ENCODE measurements around the gene GPC3.
A peak's percentile ranks its signal among the peaks of the same experiment; 100 is the strongest.

Gene GPC3

GRCh38 chrX:133676344-133677122 is 308.9 kb downstream of the GPC3 start:
- Histone ChIP-seq H3K27me3 (replicated peaks; ENCODE audit: control insufficient read depth, insufficient read depth, low read length) (no peaks in the 10 kb centered on the region), H3K36me3 (ENCODE audit: control insufficient read depth, insufficient read depth, low read length) (no peaks in the 10 kb centered on the region), H3K4me3 (replicated peaks; ENCODE audit: low read depth, low read length) (no peak overlapping the region)
- DNase-seq (ENCODE audit: extremely low read depth, insufficient read length) = no peak
- no peak for TF ChIP-seq CTCF (IDR thresholded peaks at IDR 0.05; ENCODE audit: insufficient read depth, low read length, poor library complexity, severe bottlenecking)

DNA sequence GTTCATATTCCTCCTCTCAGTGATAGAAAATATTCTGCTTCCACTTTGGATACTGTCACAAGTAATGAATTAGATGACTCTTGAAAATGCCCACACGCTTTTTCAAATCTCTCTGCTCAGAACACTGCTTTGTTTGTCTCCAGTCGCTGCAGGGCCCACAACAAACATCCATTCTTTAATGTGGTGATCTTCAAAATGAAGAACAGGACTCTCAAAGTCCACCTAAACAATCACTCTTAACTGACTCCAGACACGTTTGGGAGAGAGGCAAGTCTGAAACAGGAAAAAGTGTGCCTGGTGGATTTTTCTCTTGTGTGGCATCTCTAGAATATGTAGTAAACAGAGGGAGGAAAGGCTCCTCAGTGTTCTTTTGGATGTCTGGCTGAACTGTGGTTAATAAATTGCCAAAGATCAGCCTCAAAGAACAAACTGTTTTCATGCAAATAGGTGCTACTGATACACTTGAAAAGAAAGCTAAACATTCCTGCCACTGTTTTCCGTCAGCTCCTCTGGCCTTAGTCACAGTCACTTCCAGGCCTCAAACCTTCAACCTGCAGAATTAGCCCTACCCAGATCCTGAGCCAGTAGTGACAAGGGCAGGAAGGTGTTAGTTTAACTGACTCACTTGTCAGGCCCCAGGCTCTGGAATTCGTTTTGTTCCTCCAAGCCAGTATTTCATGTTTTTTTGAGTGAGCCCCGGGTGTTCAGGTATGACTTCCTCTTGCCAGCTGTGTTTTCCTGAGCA is 310.5 kb downstream of the GPC3 start:
- TF ChIP-seq CTCF (IDR thresholded peaks at IDR 0.05; ENCODE audit: insufficient read depth, low read length, poor library complexity, severe bottlenecking) = no peak
- Histone ChIP-seq H3K36me3 (ENCODE audit: control insufficient read depth, insufficient read depth, low read length) (no peaks in the 10 kb centered on the region), H3K4me3 (replicated peaks; ENCODE audit: low read depth, low read length) (no peak overlapping the region), H3K27me3 (replicated peaks; ENCODE audit: control insufficient read depth, insufficient read depth, low read length) (no peaks in the 10 kb centered on the region)
- DNase-seq (ENCODE audit: extremely low read depth, insufficient read length) = no peak

DNA sequence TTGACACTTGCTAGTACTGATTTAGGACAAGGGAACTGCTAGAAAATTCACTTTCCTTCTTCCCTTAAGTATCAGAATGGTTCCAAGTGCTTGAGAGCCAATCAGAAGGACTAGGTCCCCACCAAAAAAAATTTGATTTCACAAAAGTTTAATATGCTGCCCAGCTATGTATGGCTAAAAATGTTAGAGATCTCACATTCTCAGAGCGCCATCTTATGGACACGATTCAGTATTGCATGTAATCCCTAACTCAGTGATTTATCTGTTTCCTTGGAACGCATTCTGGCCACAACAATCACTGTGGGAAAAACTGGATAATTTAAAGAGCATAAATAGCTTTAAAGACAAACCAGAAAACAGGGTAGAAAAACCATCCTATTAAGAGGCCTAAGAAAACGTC is 315.0 kb downstream of the GPC3 start:
- Histone ChIP-seq H3K36me3 (ENCODE audit: control insufficient read depth, insufficient read depth, low read length) (no peaks in the 10 kb centered on the region), H3K4me3 (replicated peaks; ENCODE audit: low read depth, low read length) (no peak overlapping the region), H3K27me3 (replicated peaks; ENCODE audit: control insufficient read depth, insufficient read depth, low read length) (no peaks in the 10 kb centered on the region; the same call in 1 of the 2 replicates)
- no peak for DNase-seq (ENCODE audit: extremely low read depth, insufficient read length)
- TF ChIP-seq CTCF (IDR thresholded peaks at IDR 0.05; ENCODE audit: insufficient read depth, low read length, poor library complexity, severe bottlenecking) = peak; percentile 69

DNA sequence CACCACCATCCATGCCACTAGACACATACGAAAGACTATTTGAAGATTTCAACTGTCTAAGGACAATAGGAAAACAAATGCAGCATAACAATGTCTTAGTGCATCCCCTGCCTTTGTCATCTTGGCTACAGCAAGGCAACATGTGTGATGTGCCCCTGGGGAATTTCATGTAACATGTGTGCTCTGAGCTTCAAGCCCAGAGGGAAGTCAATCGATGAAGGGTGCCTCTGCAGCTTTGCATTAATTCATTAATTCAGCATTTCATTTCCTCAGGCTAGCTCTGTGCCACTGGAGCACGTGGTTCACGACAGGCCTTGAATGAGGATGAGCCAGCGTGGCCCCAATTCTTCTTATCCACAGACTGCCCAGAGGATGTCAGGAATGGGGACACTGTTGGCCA is 316.2 kb downstream of the GPC3 start:
- no peaks in the 10 kb centered on the region; the same call in 1 of the 2 replicates for H3K27me3 ChIP-seq (replicated peaks; ENCODE audit: control insufficient read depth, insufficient read depth, low read length)
- DNase-seq (ENCODE audit: extremely low read depth, insufficient read length) = no peak
- no peak for TF ChIP-seq CTCF (IDR thresholded peaks at IDR 0.05; ENCODE audit: insufficient read depth, low read length, poor library complexity, severe bottlenecking)
- no peaks in the 10 kb centered on the region for H3K36me3 ChIP-seq (ENCODE audit: control insufficient read depth, insufficient read depth, low read length)
- H3K4me3 ChIP-seq (replicated peaks; ENCODE audit: low read depth, low read length) = no peak overlapping the region

DNA sequence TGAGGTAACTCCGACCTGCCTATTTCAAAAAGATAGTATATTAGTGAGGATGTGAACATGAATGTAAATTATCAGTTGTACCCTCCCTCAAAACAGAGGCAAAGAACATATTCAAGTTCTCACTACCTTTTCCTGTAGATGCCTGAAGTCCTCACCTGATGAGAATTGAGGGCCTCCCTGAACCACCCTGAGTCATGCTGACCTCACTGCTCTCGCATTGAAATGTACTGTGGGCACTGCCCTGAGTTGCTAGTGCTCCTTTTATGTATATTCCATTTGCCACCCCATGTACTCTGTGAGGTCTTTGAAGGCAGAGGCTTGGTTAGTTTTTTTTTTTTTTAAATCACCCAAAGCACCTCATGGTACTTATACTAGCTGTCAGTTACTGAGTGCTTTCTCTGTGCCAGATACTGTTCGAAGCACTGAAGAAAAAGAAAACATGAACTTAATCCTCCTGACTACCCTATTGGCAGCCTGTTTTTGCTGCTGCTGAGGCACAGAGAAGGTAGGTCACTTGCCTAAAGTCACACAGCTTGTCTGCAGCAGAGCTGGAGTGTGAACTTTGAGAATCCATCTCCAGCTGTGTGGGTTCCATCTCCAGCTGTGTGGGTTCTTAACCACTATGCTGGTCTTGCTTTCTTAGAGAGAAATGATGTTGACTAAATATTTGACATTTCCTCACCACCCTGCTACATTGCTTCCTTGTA is 317.0 kb downstream of the GPC3 start:
- DNase-seq (ENCODE audit: extremely low read depth, insufficient read length) = no peak
- H3K4me3 ChIP-seq (replicated peaks; ENCODE audit: low read depth, low read length) = no peak overlapping the region
- no peaks in the 10 kb centered on the region; the same call in 1 of the 2 replicates for H3K27me3 ChIP-seq (replicated peaks; ENCODE audit: control insufficient read depth, insufficient read depth, low read length)
- H3K36me3 ChIP-seq (ENCODE audit: control insufficient read depth, insufficient read depth, low read length) = no peaks in the 10 kb centered on the region
- no peak for TF ChIP-seq CTCF (IDR thresholded peaks at IDR 0.05; ENCODE audit: insufficient read depth, low read length, poor library complexity, severe bottlenecking)
